Progenitor cell of endocrine pancreas (in vitro differentiated cells): ENCODE data around the gene ZNF598. TPM values are rescaled to one million over a fixed set of nuclear protein-coding genes. Genes with fewer than 3 reads are reported as not detected.

Experiments
- DNase-seq: peaks from one replicate; pipeline ENCODE4 v3.0.0; 2021; ENCODE audit warnings: low spot score; ENCODE audit not compliant: unreplicated experiment
- H3K27ac Mint-ChIP-seq: 2 replicates; pipeline ENCODE4 v1.8.0; 2021; ENCODE audit warnings: mild to moderate bottlenecking, moderate library complexity, mixed read lengths
- H3K27me3 Mint-ChIP-seq: 2 replicates; pipeline ENCODE4 v1.8.0; 2021; ENCODE audit warnings: mixed read lengths
- H3K36me3 Mint-ChIP-seq: 2 replicates; pipeline ENCODE4 v1.8.0; 2022; ENCODE audit warnings: mixed read lengths; ENCODE audit not compliant: insufficient read depth
- H3K4me1 Mint-ChIP-seq: 2 replicates; pipeline ENCODE4 v1.8.0; 2021; ENCODE audit warnings: low read depth, mixed read lengths
- H3K4me3 Mint-ChIP-seq: 2 replicates; pipeline ENCODE4 v1.8.0; 2021; ENCODE audit warnings: low read depth, mild to moderate bottlenecking, moderate library complexity, mixed read lengths
- H3K9me3 Mint-ChIP-seq: 2 replicates; pipeline ENCODE4 v1.8.0; 2021; ENCODE audit warnings: low read depth, mixed read lengths
- CTCF ChIP-seq: fragments of 200-600 bp; sonication (generic); IDR thresholded peaks from one replicate; pipeline ENCODE4 v1.5.0; 2021; ENCODE audit warnings: antibody characterized with exemption, mild to moderate bottlenecking; ENCODE audit not compliant: unreplicated experiment
- total RNA-seq: library from RNA; stranded (reverse); gene quantifications from 2 replicates; pipeline ENCODE4 v1.2.1, GENCODE V29; 2021

The ZNF598 gene
- total RNA-seq, 1 donor from 2014 or later, result 41.5 TPM

- H3K4me1 Mint-ChIP-seq, result no peaks in the 10 kb centered on the region
- H3K9me3 Mint-ChIP-seq, result no peaks in the 10 kb centered on the region
- no peak for TF ChIP-seq CTCF
- H3K27me3 Mint-ChIP-seq, result peaks cover 1% of the 10 kb centered on the region
- no peaks in the 10 kb centered on the region for H3K36me3 Mint-ChIP-seq
- H3K27ac Mint-ChIP-seq, result no peak overlapping the region
- no peak for DNase-seq
- H3K4me3 Mint-ChIP-seq, result no peak overlapping the region
Observed at GRCh38 chr16:2033057-2033908, 23.7 kb upstream of the ZNF598 start.

GRCh38 chr16:2032285-2033056, 22.9 kb upstream of the ZNF598 start:
- H3K27ac Mint-ChIP-seq, result no peak overlapping the region
- DNase-seq, result no peak
- H3K9me3 Mint-ChIP-seq, result no peaks in the 10 kb centered on the region
- no peak overlapping the region for H3K4me3 Mint-ChIP-seq
- H3K4me1 Mint-ChIP-seq, result peaks cover under 1% of the 10 kb centered on the region
- peaks cover 8% of the 10 kb centered on the region for H3K27me3 Mint-ChIP-seq
- no peak for TF ChIP-seq CTCF
- no peaks in the 10 kb centered on the region for H3K36me3 Mint-ChIP-seq

- Mint-ChIP-seq H3K27me3 (peaks cover 9% of the 10 kb centered on the region), H3K9me3 (no peaks in the 10 kb centered on the region), H3K4me1 (peaks cover 1% of the 10 kb centered on the region), H3K27ac (no peak overlapping the region), H3K36me3 (no peaks in the 10 kb centered on the region), H3K4me3 (no peak overlapping the region)
- DNase-seq, result no peak
- TF ChIP-seq CTCF, result no peak
Observed at GRCh38 chr16:2031081-2031577, 21.5 kb upstream of the ZNF598 start.

- Mint-ChIP-seq H3K4me1 (peaks cover 1% of the 10 kb centered on the region), H3K27me3 (peaks cover 15% of the 10 kb centered on the region), H3K27ac (no peak overlapping the region), H3K4me3 (no peak overlapping the region), H3K9me3 (no peaks in the 10 kb centered on the region), H3K36me3 (no peaks in the 10 kb centered on the region)
- TF ChIP-seq CTCF, result no peak
- no peak for DNase-seq
Observed at GRCh38 chr16:2030036-2030435, 20.4 kb upstream of the ZNF598 start.

GRCh38 chr16:2029350-2029749, 19.7 kb upstream of the ZNF598 start:
- H3K27ac Mint-ChIP-seq, result no peak overlapping the region
- DNase-seq, result no peak
- H3K9me3 Mint-ChIP-seq, result no peaks in the 10 kb centered on the region
- H3K4me3 Mint-ChIP-seq, result no peak overlapping the region
- H3K36me3 Mint-ChIP-seq, result no peaks in the 10 kb centered on the region
- peaks cover 17% of the 10 kb centered on the region for H3K27me3 Mint-ChIP-seq
- peaks cover 1% of the 10 kb centered on the region for H3K4me1 Mint-ChIP-seq
- no peak for TF ChIP-seq CTCF
